HEK293 (cell line): Measurements from ENCODE around the gene TIMM44.

Source experiments
- CTCF ChIA-PET: fragments of 350-600 bp; formaldehyde crosslinking; extraction: SDS; loops from one replicate; lab custom pipeline; 2021; ENCODE audit warnings: antibody characterized with exemption; lab: Yijun Ruan, JAX
- POLR2A ChIA-PET: fragments of 300-600 bp; formaldehyde crosslinking; extraction: SDS; loops from one replicate; lab custom pipeline; 2020; ENCODE audit warnings: antibody characterized with exemption, inconsistent platforms; lab: Yijun Ruan, JAX
- H3K27ac ChIP-seq: fragments of 200-500 bp; sonication (Bioruptor generic); 2 replicates; pipeline ENCODE4 v1.5.1; 2014; ENCODE audit warnings: low read depth, low read length, control low read depth, inconsistent platforms; ENCODE audit errors: extremely low read depth
- H3K36me3 ChIP-seq, 2 experiments: fragments of 200-500 bp in 1 of 2; sonication (Bioruptor generic) in 1 of 2; 1 replicate in 1 of 2; 2 replicates in 1 of 2; pipeline ENCODE4 v1.5.1; 2014 to 2017; ENCODE audit warnings: inconsistent platforms in 2 of 2, low read length in 2 of 2; ENCODE audit not compliant: control insufficient read depth in 2 of 2, insufficient read depth in 1 of 2
- H3K4me1 ChIP-seq: fragments of 200-500 bp; sonication (Bioruptor generic); 2 replicates; pipeline ENCODE4 v1.5.1; 2014; ENCODE audit warnings: mild to moderate bottlenecking, low read length, inconsistent platforms; ENCODE audit not compliant: control insufficient read depth, insufficient read depth
- H3K4me3 ChIP-seq: 2 replicates; pipeline ENCODE4 v1.5.1; 2011; ENCODE audit warnings: low read depth, mild to moderate bottlenecking, control low read depth, low read length, moderate library complexity
- H3K9me3 ChIP-seq: fragments of 200-500 bp; sonication (Bioruptor generic); 2 replicates; pipeline ENCODE4 v1.5.1; 2014; ENCODE audit warnings: low read depth, low read length, inconsistent platforms; ENCODE audit not compliant: control insufficient read depth, insufficient read depth
- BCL6B ChIP-seq: fragments of 450-650 bp; formaldehyde crosslinking; IDR thresholded peaks from 2 replicates; pipeline ENCODE4 v1.5.1; 2017; ENCODE audit warnings: missing biosample characterization, missing genetic modification characterization
- CTCF ChIP-seq: fragments of 450-650 bp; formaldehyde crosslinking; IDR thresholded peaks from 2 replicates; pipeline ENCODE4 v1.5.1; 2016; ENCODE audit warnings: missing biosample characterization, missing genetic modification characterization
- FEZF1 ChIP-seq: fragments of 450-650 bp; formaldehyde crosslinking; IDR thresholded peaks from 2 replicates; pipeline ENCODE4 v1.5.1; 2016; ENCODE audit warnings: missing biosample characterization, missing genetic modification characterization
- HOXD13 ChIP-seq: sonication (generic); formaldehyde crosslinking; IDR thresholded peaks from 2 replicates; pipeline ENCODE4 v1.8.0; 2022; ENCODE audit warnings: missing genetic modification reagents, borderline replicate concordance
- MZF1 ChIP-seq: fragments of 450-650 bp; formaldehyde crosslinking; IDR thresholded peaks from 2 replicates; pipeline ENCODE4 v1.5.1; 2017; ENCODE audit warnings: missing biosample characterization, missing genetic modification characterization, borderline replicate concordance
- ZFHX2 ChIP-seq: fragments of 450-650 bp; formaldehyde crosslinking; conservative IDR thresholded peaks from 2 replicates; pipeline ENCODE4 v1.5.1; 2016; ENCODE audit warnings: missing biosample characterization, missing genetic modification characterization
- ZNF26 ChIP-seq: fragments of 450-650 bp; formaldehyde crosslinking; IDR thresholded peaks from 2 replicates; pipeline ENCODE4 v1.5.1; 2016; ENCODE audit warnings: missing biosample characterization, missing genetic modification characterization
- ZNF311 ChIP-seq: fragments of 450-650 bp; formaldehyde crosslinking; IDR thresholded peaks from 2 replicates; pipeline ENCODE4 v1.5.1; 2017; ENCODE audit warnings: missing biosample characterization, missing genetic modification characterization, borderline replicate concordance
- ZNF510 ChIP-seq: fragments of 450-650 bp; formaldehyde crosslinking; IDR thresholded peaks from 2 replicates; pipeline ENCODE4 v1.5.1; 2018; ENCODE audit warnings: mild to moderate bottlenecking, missing genetic modification characterization, missing biosample characterization; ENCODE audit not compliant: insufficient replicate concordance
- ZNF571 ChIP-seq: fragments of 450-650 bp; formaldehyde crosslinking; IDR thresholded peaks from 2 replicates; pipeline ENCODE4 v1.5.0; 2017; ENCODE audit warnings: missing biosample characterization, missing genetic modification characterization
- TF ChIP-seq, protein P1 (sequence below): fragments of 450-650 bp; formaldehyde crosslinking; IDR thresholded peaks from 2 replicates; pipeline ENCODE4 v1.5.1; 2016; ENCODE audit warnings: missing biosample characterization, missing genetic modification characterization
- TF ChIP-seq, protein P2 (sequence below): IDR thresholded peaks from 2 replicates; pipeline ENCODE4 v1.6.1; 2011; ENCODE audit warnings: mild to moderate bottlenecking, low read depth, low read length, borderline replicate concordance
- TF ChIP-seq, protein P3 (sequence below): fragments of 450-650 bp; formaldehyde crosslinking; IDR thresholded peaks from 2 replicates; pipeline ENCODE4 v1.5.1; 2017; ENCODE audit warnings: missing biosample characterization, missing genetic modification characterization

TIMM44 gene

GRCh38 chr19:7975037-7975436 lies 31.6 kb upstream of the TIMM44 start:
- Histone ChIP-seq H3K36me3 (peaks cover 9 to 89% of the 10 kb centered on the region in 2 experiments; a peak in 2 of 3 replicates), H3K4me1 (no peaks in the 10 kb centered on the region), H3K9me3 (no peaks in the 10 kb centered on the region), H3K27ac (no peak overlapping the region), H3K4me3 (no peak overlapping the region)
- no peak for TF ChIP-seq ZFHX2 (tag by site-specific recombination)
- ChIA-PET CTCF (no interaction called here), POLR2A (interaction anchor here (0.6 kb wide), 1 partner anchor 44 kb away, joined by 3 read pairs; no protein-coding TSS in a partner anchor)

GRCh38 chr19:7973883-7974282 lies 30.4 kb upstream of the TIMM44 start:
- TF ChIP-seq, protein P1, sequence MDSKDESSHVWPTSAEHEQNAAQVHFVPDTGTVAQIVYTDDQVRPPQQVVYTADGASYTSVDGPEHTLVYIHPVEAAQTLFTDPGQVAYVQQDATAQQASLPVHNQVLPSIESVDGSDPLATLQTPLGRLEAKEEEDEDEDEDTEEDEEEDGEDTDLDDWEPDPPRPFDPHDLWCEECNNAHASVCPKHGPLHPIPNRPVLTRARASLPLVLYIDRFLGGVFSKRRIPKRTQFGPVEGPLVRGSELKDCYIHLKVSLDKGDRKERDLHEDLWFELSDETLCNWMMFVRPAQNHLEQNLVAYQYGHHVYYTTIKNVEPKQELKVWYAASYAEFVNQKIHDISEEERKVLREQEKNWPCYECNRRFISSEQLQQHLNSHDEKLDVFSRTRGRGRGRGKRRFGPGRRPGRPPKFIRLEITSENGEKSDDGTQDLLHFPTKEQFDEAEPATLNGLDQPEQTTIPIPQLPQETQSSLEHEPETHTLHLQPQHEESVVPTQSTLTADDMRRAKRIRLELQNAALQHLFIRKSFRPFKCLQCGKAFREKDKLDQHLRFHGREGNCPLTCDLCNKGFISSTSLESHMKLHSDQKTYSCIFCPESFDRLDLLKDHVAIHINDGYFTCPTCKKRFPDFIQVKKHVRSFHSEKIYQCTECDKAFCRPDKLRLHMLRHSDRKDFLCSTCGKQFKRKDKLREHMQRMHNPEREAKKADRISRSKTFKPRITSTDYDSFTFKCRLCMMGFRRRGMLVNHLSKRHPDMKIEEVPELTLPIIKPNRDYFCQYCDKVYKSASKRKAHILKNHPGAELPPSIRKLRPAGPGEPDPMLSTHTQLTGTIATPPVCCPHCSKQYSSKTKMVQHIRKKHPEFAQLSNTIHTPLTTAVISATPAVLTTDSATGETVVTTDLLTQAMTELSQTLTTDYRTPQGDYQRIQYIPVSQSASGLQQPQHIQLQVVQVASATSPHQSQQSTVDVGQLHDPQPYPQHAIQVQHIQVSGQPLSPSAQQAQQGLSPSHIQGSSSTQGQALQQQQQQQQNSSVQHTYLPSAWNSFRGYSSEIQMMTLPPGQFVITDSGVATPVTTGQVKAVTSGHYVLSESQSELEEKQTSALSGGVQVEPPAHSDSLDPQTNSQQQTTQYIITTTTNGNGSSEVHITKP (tag by site-specific recombination): no peak
- TF ChIP-seq ZNF571 (tag by site-specific recombination): no peak
- TF ChIP-seq, protein P2, sequence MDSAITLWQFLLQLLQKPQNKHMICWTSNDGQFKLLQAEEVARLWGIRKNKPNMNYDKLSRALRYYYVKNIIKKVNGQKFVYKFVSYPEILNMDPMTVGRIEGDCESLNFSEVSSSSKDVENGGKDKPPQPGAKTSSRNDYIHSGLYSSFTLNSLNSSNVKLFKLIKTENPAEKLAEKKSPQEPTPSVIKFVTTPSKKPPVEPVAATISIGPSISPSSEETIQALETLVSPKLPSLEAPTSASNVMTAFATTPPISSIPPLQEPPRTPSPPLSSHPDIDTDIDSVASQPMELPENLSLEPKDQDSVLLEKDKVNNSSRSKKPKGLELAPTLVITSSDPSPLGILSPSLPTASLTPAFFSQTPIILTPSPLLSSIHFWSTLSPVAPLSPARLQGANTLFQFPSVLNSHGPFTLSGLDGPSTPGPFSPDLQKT: no peak
- no peak for TF ChIP-seq MZF1 (tag by site-specific recombination)
- no peak for TF ChIP-seq ZNF311
- no peak for TF ChIP-seq ZNF510
- TF ChIP-seq CTCF (tag by site-specific recombination): no peak
- no peak for TF ChIP-seq BCL6B (tag by site-specific recombination)
- TF ChIP-seq, protein P3, sequence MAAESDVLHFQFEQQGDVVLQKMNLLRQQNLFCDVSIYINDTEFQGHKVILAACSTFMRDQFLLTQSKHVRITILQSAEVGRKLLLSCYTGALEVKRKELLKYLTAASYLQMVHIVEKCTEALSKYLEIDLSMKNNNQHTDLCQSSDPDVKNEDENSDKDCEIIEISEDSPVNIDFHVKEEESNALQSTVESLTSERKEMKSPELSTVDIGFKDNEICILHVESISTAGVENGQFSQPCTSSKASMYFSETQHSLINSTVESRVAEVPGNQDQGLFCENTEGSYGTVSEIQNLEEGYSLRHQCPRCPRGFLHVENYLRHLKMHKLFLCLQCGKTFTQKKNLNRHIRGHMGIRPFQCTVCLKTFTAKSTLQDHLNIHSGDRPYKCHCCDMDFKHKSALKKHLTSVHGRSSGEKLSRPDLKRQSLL (tag by site-specific recombination): no peak
- TF ChIP-seq ZNF26 (tag by site-specific recombination): no peak
- no peak for TF ChIP-seq HOXD13
- TF ChIP-seq FEZF1 (tag by site-specific recombination): no peak
- TF ChIP-seq, all 188 proteins: peak for 0
- CTCF ChIA-PET: interaction anchor here (1.1 kb wide), 1 partner anchor 28 kb away, joined by 4 read pairs; no protein-coding TSS in a partner anchor
- Histone ChIP-seq H3K9me3 (no peaks in the 10 kb centered on the region), H3K4me1 (no peaks in the 10 kb centered on the region), H3K27ac (no peak overlapping the region), H3K36me3 (peaks cover 18 to 86% of the 10 kb centered on the region in 2 experiments; a peak in 2 of 3 replicates), H3K4me3 (no peak overlapping the region)
- POLR2A ChIA-PET: interaction anchor here (0.6 to 1.5 kb wide), 2 partner anchors 29 to 207 kb away, joined by 3 read pairs; no protein-coding TSS in a partner anchor
